ENCODE data around the gene SUMO4. TPM values are rescaled to one million over a fixed set of nuclear protein-coding genes. Genes with fewer than 3 reads are reported as not detected.

SUMO4 gene
- polyA plus RNA-seq, 3 donors = 0.22 to 0.29 (median 0.27) TPM

GRCh38 chr6:149362289-149362688, 37.8 kb upstream of the SUMO4 start:
- Mint-ChIP-seq H3K4me1 (peaks cover 53% of the 10 kb centered on the region), H3K4me3 (no peak overlapping the region), H3K27me3 (ENCODE audit: low read depth in 3 of 3) (no peaks in the 10 kb centered on the region), H3K36me3 (peaks cover 14 to 32% of the 10 kb centered on the region in 2 donors), H3K9me3 (peaks cover 1 to 7% (median 4%) of the 10 kb centered on the region in 7 donors), H3K27ac (peak overlapping the region in 2 of 7 donors; percentile 27 to 48)
- Histone ChIP-seq H2AFZ (ENCODE audit: insufficient read depth, low read depth, low read length, poor library complexity, severe bottlenecking) (no peak overlapping the region), H3K79me2 (ENCODE audit: insufficient read depth, low read length) (peaks cover 100% of the 10 kb centered on the region), H3K27ac (ENCODE audit: low read depth in 1 of 2, low read length in 2 of 2) (no peak overlapping the region), H3K9ac (ENCODE audit: insufficient read depth, low read length, poor library complexity, severe bottlenecking) (no peak overlapping the region), H4K20me1 (ENCODE audit: insufficient read depth, low read length) (peaks cover 100% of the 10 kb centered on the region), H3K9me3 (replicated peaks in 1 of 2; ENCODE audit: control insufficient read depth in 1 of 2, insufficient read depth in 1 of 2, low read length in 2 of 2) (no peaks in the 10 kb centered on the region), H3K36me3 (replicated peaks in 1 of 2; ENCODE audit: control insufficient read depth in 1 of 2, insufficient read depth in 2 of 2, low read length in 2 of 2) (no peaks in the 10 kb centered on the region), H3K4me3 (replicated peaks in 1 of 3; ENCODE audit: low read depth in 2 of 3, low read length in 3 of 3) (no peak overlapping the region), H3K27me3 (ENCODE audit: control insufficient read depth in 2 of 2, insufficient read depth in 2 of 2, low read length in 2 of 2) (no peaks in the 10 kb centered on the region), H3K4me1 (ENCODE audit: control insufficient read depth in 1 of 2, insufficient read depth in 2 of 2, low read length in 2 of 2) (peaks cover 8 to 18% of the 10 kb centered on the region in 2 donors), H3K4me2 (replicated peaks; ENCODE audit: extremely low read depth, low read length, poor library complexity, severe bottlenecking) (no peak overlapping the region)
- DNase-seq = no peak
- no peak for TF ChIP-seq CTCF (IDR thresholded peaks at IDR 0.05)
- intact Hi-C loops (cut with micrococcal nuclease) = no loop called here
- WGBS (ENCODE audit: insufficient coverage) = 100% methylated on average over 2 of the region's 5 CpGs

DNA sequence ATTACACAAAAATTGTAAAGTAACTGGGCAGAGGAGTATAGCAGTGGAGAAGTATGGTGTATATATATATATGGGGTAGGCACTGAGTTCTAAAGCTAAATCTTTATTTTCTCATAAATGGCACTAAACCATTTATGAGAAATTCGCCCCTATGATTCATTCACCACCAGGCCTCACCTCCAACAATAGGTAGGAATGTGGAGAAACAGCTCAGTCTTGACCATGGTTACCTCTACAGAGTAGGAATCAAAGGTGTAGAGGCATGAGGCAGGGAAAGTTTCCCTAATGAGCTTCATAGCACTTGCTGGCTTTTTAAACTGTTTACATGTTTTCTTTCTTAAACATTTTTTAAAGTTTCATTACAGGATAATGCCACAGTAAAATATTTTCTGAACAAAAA, 36.9 kb upstream of the SUMO4 start:
- H3K4me3 Mint-ChIP-seq = no peak overlapping the region

More for the DNA sequence above, 36.9 kb upstream of the SUMO4 start:
- Mint-ChIP-seq H3K4me1 (peaks cover 47% of the 10 kb centered on the region), H3K36me3 (peaks cover 14 to 31% of the 10 kb centered on the region in 2 donors), H3K9me3 (peaks cover 1 to 7% (median 4%) of the 10 kb centered on the region in 7 donors), H3K27me3 (ENCODE audit: low read depth in 3 of 3) (no peaks in the 10 kb centered on the region), H3K27ac (peak overlapping the region in 1 of 7 donors; percentile 16)
- intact Hi-C loops (cut with micrococcal nuclease) = no loop called here
- DNase-seq = no peak
- H3K9me3 ChIP-seq (replicated peaks in 1 of 2; ENCODE audit: control insufficient read depth in 1 of 2, insufficient read depth in 1 of 2, low read length in 2 of 2) = no peaks in the 10 kb centered on the region
- no peak for TF ChIP-seq CTCF (IDR thresholded peaks at IDR 0.05)
- H3K27ac ChIP-seq (ENCODE audit: low read depth in 1 of 2, low read length in 2 of 2) = no peak overlapping the region
- peaks cover 100% of the 10 kb centered on the region for H4K20me1 ChIP-seq (ENCODE audit: insufficient read depth, low read length)
- H3K4me1 ChIP-seq (ENCODE audit: control insufficient read depth in 1 of 2, insufficient read depth in 2 of 2, low read length in 2 of 2) = peaks cover 5 to 18% of the 10 kb centered on the region in 2 donors
- H3K4me2 ChIP-seq (replicated peaks; ENCODE audit: extremely low read depth, low read length, poor library complexity, severe bottlenecking) = no peak overlapping the region
- no peaks in the 10 kb centered on the region for H3K36me3 ChIP-seq (replicated peaks in 1 of 2; ENCODE audit: control insufficient read depth in 1 of 2, insufficient read depth in 2 of 2, low read length in 2 of 2)
- peaks cover 100% of the 10 kb centered on the region for H3K79me2 ChIP-seq (ENCODE audit: insufficient read depth, low read length)
- H3K4me3 ChIP-seq (replicated peaks in 1 of 3; ENCODE audit: low read depth in 2 of 3, low read length in 3 of 3) = no peak overlapping the region
- H3K9ac ChIP-seq (ENCODE audit: insufficient read depth, low read length, poor library complexity, severe bottlenecking) = no peak overlapping the region
- no peak overlapping the region for H2AFZ ChIP-seq (ENCODE audit: insufficient read depth, low read depth, low read length, poor library complexity, severe bottlenecking)
- H3K27me3 ChIP-seq (ENCODE audit: control insufficient read depth in 2 of 2, insufficient read depth in 2 of 2, low read length in 2 of 2) = no peaks in the 10 kb centered on the region
- no CpG with 5 or more reads among the region's 1 CpG for WGBS (ENCODE audit: insufficient coverage)

Data from CD14-positive monocyte (primary cell).